ENCODE data around the gene CYBC1. TPM values are rescaled to one million over a fixed set of nuclear protein-coding genes. Genes with fewer than 3 reads are reported as not detected.

Gene CYBC1
- total RNA-seq, 2 experiments from 2014 or later, result 470 to 679 TPM

- Histone ChIP-seq H2AFZ (ENCODE audit: low read length) (no peak overlapping the region), H3K4me1 (ENCODE audit: insufficient read depth, low read length, poor library complexity, severe bottlenecking) (peaks cover 31% of the 10 kb centered on the region), H3K9me2 (ENCODE audit: insufficient read depth, low read length) (no peaks in the 10 kb centered on the region), H3K36me3 (ENCODE audit: insufficient read depth, low read length) (peaks cover 85% of the 10 kb centered on the region), H3K4me3 (ENCODE audit: low read depth, low read length, poor library complexity, severe bottlenecking) (no peak overlapping the region), H3K9me3 (ENCODE audit: low read length) (no peaks in the 10 kb centered on the region), H3K27ac (ENCODE audit: low read depth, low read length, poor library complexity, severe bottlenecking) (no peak overlapping the region), H4K20me1 (ENCODE audit: insufficient read depth, low read length) (peaks cover 3% of the 10 kb centered on the region), H3K4me2 (ENCODE audit: low read length) (no peak overlapping the region), H3K79me2 (ENCODE audit: insufficient read depth, low read depth, low read length) (peaks cover 33% of the 10 kb centered on the region)
- intact Hi-C loops (cut with micrococcal nuclease; ENCODE audit: unreplicated experiment), result no loop called here
- TF ChIP-seq EZH2phosphoT487 (IDR thresholded peaks at IDR 0.05; ENCODE audit: borderline replicate concordance, low read depth, low read length) (no peak), CTCF (conservative IDR thresholded peaks at IDR 0.05; ENCODE audit: low read length) (no peak)
- BruUV-seq (replicated peaks), result no TSS peak
- ChIA-PET CTCF (ENCODE audit: unreplicated experiment) (no interaction called here), POLR2A (interaction anchor here (0.6 kb wide), 1 partner anchor 84 kb away, joined by 4 read pairs; no protein-coding TSS in a partner anchor)
- DNase-seq (ENCODE audit: low spot score), result no peak
Observed at GRCh38 chr17:82444941-82445521, 5.5 kb downstream of the CYBC1 start.

- no peaks in the 10 kb centered on the region for H3K9me3 ChIP-seq (ENCODE audit: low read length)
- H3K79me2 ChIP-seq (ENCODE audit: insufficient read depth, low read depth, low read length), result peaks cover 33% of the 10 kb centered on the region
- H3K36me3 ChIP-seq (ENCODE audit: insufficient read depth, low read length), result peaks cover 90% of the 10 kb centered on the region
- H3K4me2 ChIP-seq (ENCODE audit: low read length), result no peak overlapping the region
- H3K4me1 ChIP-seq (ENCODE audit: insufficient read depth, low read length, poor library complexity, severe bottlenecking), result peaks cover 27% of the 10 kb centered on the region
- POLR2A ChIA-PET, result no interaction called here
- peaks cover 3% of the 10 kb centered on the region for H4K20me1 ChIP-seq (ENCODE audit: insufficient read depth, low read length)
- DNase-seq (ENCODE audit: low spot score), result no peak
- no peak overlapping the region for H3K27ac ChIP-seq (ENCODE audit: low read depth, low read length, poor library complexity, severe bottlenecking)
- H3K9me2 ChIP-seq (ENCODE audit: insufficient read depth, low read length), result no peaks in the 10 kb centered on the region
- CTCF ChIA-PET (ENCODE audit: unreplicated experiment), result no interaction called here
- TF ChIP-seq CTCF (conservative IDR thresholded peaks at IDR 0.05; ENCODE audit: low read length), result no peak
- no peak for TF ChIP-seq EZH2phosphoT487 (IDR thresholded peaks at IDR 0.05; ENCODE audit: borderline replicate concordance, low read depth, low read length)
- BruUV-seq (replicated peaks), result no TSS peak
- no peak overlapping the region for H3K4me3 ChIP-seq (ENCODE audit: low read depth, low read length, poor library complexity, severe bottlenecking)
- no peak overlapping the region for H2AFZ ChIP-seq (ENCODE audit: low read length)
- intact Hi-C loops (cut with micrococcal nuclease; ENCODE audit: unreplicated experiment), result no loop called here
Observed at GRCh38 chr17:82444284-82444893, 6.2 kb downstream of the CYBC1 start.
